Kidney (tissue), 14 donors: Measurements from ENCODE around the gene RAB3C. TPM values are rescaled to one million over a fixed set of nuclear protein-coding genes. Genes with fewer than 3 reads are reported as not detected.

ENCODE experiments used
- DNase-seq, 5 donors: peaks; one replicate each; pipeline ENCODE4 v3.0.0-alpha.2; 2013 to 2020
- FAIRE-seq: peaks from 2 replicates; lab custom pipeline; 2012; peaks lifted over from hg19 to GRCh38; lab: Jason Lieb, UNC
- H3K27ac ChIP-seq, 2 donors: one replicate each; pipeline ENCODE4 v1.7.0; 2013; ENCODE audit warnings: low read depth in 2 of 2, low read length in 2 of 2, inconsistent platforms in 1 of 2
- H3K27me3 ChIP-seq: one replicate; pipeline ENCODE4 v1.7.1; 2013; ENCODE audit warnings: low read length, inconsistent platforms; ENCODE audit not compliant: control insufficient read depth, insufficient read depth
- H3K36me3 ChIP-seq, 3 donors: one replicate each; pipeline versions ENCODE4 v1.7.0 to v1.7.1; 2013; ENCODE audit warnings: low read length in 3 of 3, control low read depth in 1 of 3, inconsistent platforms in 1 of 3; ENCODE audit not compliant: insufficient read depth in 3 of 3, control insufficient read depth in 2 of 3
- H3K4me1 ChIP-seq, 3 donors: one replicate each; pipeline versions ENCODE4 v1.7.0 to v1.7.1; 2013; ENCODE audit warnings: low read length in 3 of 3, inconsistent platforms in 1 of 3, low read depth in 1 of 3; ENCODE audit not compliant: control insufficient read depth in 2 of 3, insufficient read depth in 2 of 3
- H3K4me3 ChIP-seq, 3 donors: one replicate each; pipeline versions ENCODE4 v1.7.0 to v1.8.1; 2013; ENCODE audit warnings: low read length in 3 of 3, control low read depth in 1 of 3, inconsistent platforms in 1 of 3
- H3K9ac ChIP-seq, 3 donors: one replicate each; pipeline versions ENCODE4 v1.7.0 to v1.7.1; 2013; ENCODE audit warnings: low read length in 3 of 3, control low read depth in 1 of 3, inconsistent platforms in 1 of 3
- H3K9me3 ChIP-seq, 3 donors: one replicate each; pipeline versions ENCODE4 v1.7.0 to v1.7.1; 2013; ENCODE audit warnings: low read length in 3 of 3, control low read depth in 1 of 3, inconsistent platforms in 1 of 3; ENCODE audit not compliant: control insufficient read depth in 2 of 3, insufficient read depth in 1 of 3
- intact Hi-C: fragments of 100-400 bp; cut with DNase I; formaldehyde crosslinking; loops from one replicate; pipeline ENCODE4 v1.11.1; 2022
- polyA plus RNA-seq: library from polyadenylated mRNA; stranded (reverse); fragments of 350-450 nt; fragmentation: Illumina TruSeq; extraction: RNeasy Lipid Tissue Mini Kit (QIAGEN cat#74804); gene quantifications from one replicate; pipeline ENCODE4 v1.2.3, GENCODE V29; 2014; ENCODE audit warnings: low read depth, low replicate concordance; ENCODE audit not compliant: insufficient read depth
- total RNA-seq: library from RNA; stranded (reverse); fragmentation: NEBNext Ultra II Directional; extraction: Animal tissue kit (Norgen Biotek cat#: 25700); gene quantifications from one replicate; pipeline ENCODE4 v1.2.1, GENCODE V29; 2021
- TF ChIP-seq, protein P1 (sequence below): IDR thresholded peaks from 3 replicates; pipeline ENCODE4 v1.5.1; 2012; ENCODE audit warnings: mild to moderate bottlenecking, moderate library complexity, borderline replicate concordance; ENCODE audit not compliant: insufficient read depth; ENCODE audit errors: extremely low read depth
- donor health status: control.
- donor health status: control.
- donor health status: control.
- donor health status: control.
- donor health status: control.
- donor health status: DM: yes; HTN: yes; CAD: no.
- donor health status: Normal renal cell carcinoma (clear cell type).

RAB3C gene
- total and polyA plus RNA-seq, 2 donors from 2014 or later, result 3.7 TPM; not detected in 1

DNA sequence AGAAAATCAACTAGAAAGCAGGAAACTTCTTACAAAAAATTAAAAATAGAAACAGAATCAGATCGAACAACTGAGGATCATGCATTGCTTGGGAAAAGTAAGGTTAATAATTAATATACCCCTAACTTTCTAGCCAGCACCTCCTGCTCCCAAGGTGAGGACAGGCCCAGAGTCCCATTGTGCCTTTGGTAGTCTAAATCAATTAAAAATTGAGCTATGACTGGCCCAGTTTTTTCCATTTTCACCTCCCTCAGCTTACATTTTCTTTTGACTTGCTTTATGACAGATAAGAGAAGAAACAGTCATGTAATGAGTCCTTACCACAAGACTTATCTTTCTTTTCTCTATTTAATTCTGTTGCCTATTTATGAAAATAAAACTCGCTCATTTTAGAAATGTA lies 182.2 kb downstream of the RAB3C start:
- Histone ChIP-seq H3K4me1 (no peaks in the 10 kb centered on the region), H3K9ac (no peak overlapping the region), H3K9me3 (no peaks in the 10 kb centered on the region), H3K4me3 (no peak overlapping the region), H3K36me3 (no peaks in the 10 kb centered on the region), H3K27ac (no peak overlapping the region), H3K27me3 (no peaks in the 10 kb centered on the region)
- no peak for DNase-seq
- intact Hi-C loops, result no loop called here
- no peak for FAIRE-seq
- TF ChIP-seq, protein P1, sequence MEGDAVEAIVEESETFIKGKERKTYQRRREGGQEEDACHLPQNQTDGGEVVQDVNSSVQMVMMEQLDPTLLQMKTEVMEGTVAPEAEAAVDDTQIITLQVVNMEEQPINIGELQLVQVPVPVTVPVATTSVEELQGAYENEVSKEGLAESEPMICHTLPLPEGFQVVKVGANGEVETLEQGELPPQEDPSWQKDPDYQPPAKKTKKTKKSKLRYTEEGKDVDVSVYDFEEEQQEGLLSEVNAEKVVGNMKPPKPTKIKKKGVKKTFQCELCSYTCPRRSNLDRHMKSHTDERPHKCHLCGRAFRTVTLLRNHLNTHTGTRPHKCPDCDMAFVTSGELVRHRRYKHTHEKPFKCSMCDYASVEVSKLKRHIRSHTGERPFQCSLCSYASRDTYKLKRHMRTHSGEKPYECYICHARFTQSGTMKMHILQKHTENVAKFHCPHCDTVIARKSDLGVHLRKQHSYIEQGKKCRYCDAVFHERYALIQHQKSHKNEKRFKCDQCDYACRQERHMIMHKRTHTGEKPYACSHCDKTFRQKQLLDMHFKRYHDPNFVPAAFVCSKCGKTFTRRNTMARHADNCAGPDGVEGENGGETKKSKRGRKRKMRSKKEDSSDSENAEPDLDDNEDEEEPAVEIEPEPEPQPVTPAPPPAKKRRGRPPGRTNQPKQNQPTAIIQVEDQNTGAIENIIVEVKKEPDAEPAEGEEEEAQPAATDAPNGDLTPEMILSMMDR, result no peak

DNA sequence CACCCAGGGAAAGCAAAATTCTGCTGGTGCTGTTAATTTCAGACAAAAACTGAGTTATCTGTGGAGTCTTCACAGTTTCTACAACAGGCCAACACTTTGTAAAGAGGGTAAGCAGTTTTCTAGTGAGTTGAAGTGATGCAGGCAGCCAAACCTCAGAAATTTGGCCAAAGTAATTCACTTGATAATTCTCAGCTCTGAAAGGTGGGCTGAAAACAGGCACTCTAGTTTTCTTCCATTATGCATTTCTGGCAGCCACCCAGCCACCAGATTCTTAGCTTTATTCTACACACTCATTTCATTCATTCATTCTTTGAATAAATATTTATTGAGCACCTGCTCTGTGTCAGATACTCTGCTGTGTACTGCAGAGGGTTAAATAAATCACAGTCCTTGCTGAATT lies 184.2 kb downstream of the RAB3C start:
- no peak overlapping the region for H3K9ac ChIP-seq
- no peak for FAIRE-seq
- intact Hi-C loops, result no loop called here
- DNase-seq, result no peak
- H3K9me3 ChIP-seq, result no peaks in the 10 kb centered on the region
- no peaks in the 10 kb centered on the region for H3K4me1 ChIP-seq
- no peak overlapping the region for H3K4me3 ChIP-seq
- H3K27ac ChIP-seq, result no peak overlapping the region
- TF ChIP-seq, protein P1, result no peak
- H3K27me3 ChIP-seq, result no peaks in the 10 kb centered on the region
- H3K36me3 ChIP-seq, result no peaks in the 10 kb centered on the region

DNA sequence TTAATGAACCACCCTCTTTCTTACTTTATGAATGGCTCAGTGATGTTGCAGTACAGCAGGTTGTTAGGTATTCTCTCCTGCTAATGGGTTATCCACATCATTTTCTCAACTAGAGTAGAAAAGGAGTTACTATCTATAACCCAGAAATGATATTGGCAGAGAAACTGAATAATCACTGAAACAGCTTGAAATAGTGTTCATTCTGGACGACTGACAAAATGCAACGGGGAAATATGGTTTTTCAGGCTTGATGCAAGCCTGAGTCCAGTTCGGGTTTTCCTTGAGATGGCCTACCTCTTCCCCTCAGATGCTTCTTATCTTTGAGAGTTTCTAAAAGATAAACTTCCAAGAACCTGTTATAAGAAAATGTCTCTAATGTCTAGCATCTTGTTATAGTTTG lies 187.3 kb downstream of the RAB3C start:
- no peaks in the 10 kb centered on the region for H3K9me3 ChIP-seq
- no peak overlapping the region for H3K27ac ChIP-seq
- no peaks in the 10 kb centered on the region for H3K4me1 ChIP-seq
- FAIRE-seq (no peak), DNase-seq (no peak)
- no peak overlapping the region for H3K4me3 ChIP-seq
- intact Hi-C loops, result no loop called here
- TF ChIP-seq, protein P1, result no peak
- no peaks in the 10 kb centered on the region for H3K36me3 ChIP-seq
- H3K27me3 ChIP-seq, result no peaks in the 10 kb centered on the region
- H3K9ac ChIP-seq, result no peak overlapping the region

DNA sequence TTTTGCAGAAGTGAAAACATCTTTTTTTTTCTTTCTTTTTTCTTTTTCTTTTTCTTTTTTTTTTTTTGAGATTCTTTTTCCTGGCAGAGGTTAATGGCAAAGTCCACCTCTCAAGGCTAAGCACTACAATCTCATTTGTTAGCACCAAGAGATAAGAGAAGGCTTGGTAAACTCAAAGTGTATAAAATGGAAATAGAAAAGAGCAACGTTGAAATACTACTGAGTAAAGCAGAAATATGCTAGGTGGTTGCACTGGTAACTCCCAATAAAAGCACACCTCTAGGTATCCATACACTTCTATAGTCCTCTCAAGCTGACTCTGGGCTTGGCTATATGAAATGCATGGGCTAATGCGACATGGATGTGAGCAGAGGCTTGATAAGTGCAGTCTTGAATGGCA lies 188.9 kb downstream of the RAB3C start:
- no peak overlapping the region for H3K27ac ChIP-seq
- H3K9ac ChIP-seq, result no peak overlapping the region
- FAIRE-seq (no peak), DNase-seq (no peak)
- no peak overlapping the region for H3K4me3 ChIP-seq
- TF ChIP-seq, protein P1, result no peak
- no peaks in the 10 kb centered on the region for H3K9me3 ChIP-seq
- no peaks in the 10 kb centered on the region for H3K36me3 ChIP-seq
- H3K27me3 ChIP-seq, result no peaks in the 10 kb centered on the region
- no peaks in the 10 kb centered on the region for H3K4me1 ChIP-seq
- intact Hi-C loops, result no loop called here
